Transverse colon (tissue), 4 donors: ENCODE data around the gene SLC8A3.

Experiments used
- POLR2A ChIP-seq: fragments of 450-650 bp; IDR thresholded peaks from one replicate; pipeline ENCODE4 v1.6.1; 2016; ENCODE audit warnings: antibody characterized with exemption, mild to moderate bottlenecking, moderate library complexity
- POLR2AphosphoS5 ChIP-seq, 3 donors: sonication (generic); formaldehyde crosslinking; IDR thresholded peaks; one replicate each; pipeline ENCODE4 v1.6.1; 2016; ENCODE audit warnings: antibody characterized with exemption in 3 of 3
- TF ChIP-seq, protein P1 (sequence below), 5 experiments: fragments of 200-600 bp in 3 of 5; fragments of 450-650 bp in 2 of 5; sonication (generic) in 3 of 5; IDR thresholded peaks; 1 replicate in 2 of 5; 2 replicates in 3 of 5; pipeline ENCODE4 v1.5.1; 2016 to 2017; ENCODE audit warnings: antibody characterized with exemption in 5 of 5, inconsistent platforms in 3 of 5, mild to moderate bottlenecking in 2 of 5, moderate library complexity in 1 of 5

DNA sequence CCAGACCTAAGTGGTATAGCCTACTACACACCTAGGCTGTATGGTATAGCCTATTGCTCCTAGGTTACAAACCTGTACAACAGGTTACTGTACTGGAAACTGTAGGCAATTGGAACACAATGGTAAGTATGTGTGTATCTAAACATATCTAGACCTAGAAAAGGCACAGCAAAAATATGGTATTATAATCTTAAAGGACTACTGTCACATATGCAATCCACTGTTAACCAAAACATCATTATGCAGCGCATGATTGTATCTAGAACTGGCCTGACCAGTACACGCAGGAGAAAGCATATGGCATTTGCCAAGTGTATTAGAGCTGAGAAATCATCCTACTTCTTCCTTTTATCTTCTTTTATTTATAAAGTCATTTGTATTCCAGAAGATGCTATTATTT is 75.5 kb downstream of the SLC8A3 start:
- TF ChIP-seq POLR2A = no peak
- TF ChIP-seq, protein P1, sequence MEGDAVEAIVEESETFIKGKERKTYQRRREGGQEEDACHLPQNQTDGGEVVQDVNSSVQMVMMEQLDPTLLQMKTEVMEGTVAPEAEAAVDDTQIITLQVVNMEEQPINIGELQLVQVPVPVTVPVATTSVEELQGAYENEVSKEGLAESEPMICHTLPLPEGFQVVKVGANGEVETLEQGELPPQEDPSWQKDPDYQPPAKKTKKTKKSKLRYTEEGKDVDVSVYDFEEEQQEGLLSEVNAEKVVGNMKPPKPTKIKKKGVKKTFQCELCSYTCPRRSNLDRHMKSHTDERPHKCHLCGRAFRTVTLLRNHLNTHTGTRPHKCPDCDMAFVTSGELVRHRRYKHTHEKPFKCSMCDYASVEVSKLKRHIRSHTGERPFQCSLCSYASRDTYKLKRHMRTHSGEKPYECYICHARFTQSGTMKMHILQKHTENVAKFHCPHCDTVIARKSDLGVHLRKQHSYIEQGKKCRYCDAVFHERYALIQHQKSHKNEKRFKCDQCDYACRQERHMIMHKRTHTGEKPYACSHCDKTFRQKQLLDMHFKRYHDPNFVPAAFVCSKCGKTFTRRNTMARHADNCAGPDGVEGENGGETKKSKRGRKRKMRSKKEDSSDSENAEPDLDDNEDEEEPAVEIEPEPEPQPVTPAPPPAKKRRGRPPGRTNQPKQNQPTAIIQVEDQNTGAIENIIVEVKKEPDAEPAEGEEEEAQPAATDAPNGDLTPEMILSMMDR (IDR thresholded peaks at IDR 0.05) = no peak
- no peak for TF ChIP-seq POLR2AphosphoS5 (IDR thresholded peaks at IDR 0.05)
